Colonic mucosa (tissue), 4 donors: Measurements from ENCODE around the gene ZBP1. TPM values are rescaled to one million over a fixed set of nuclear protein-coding genes. Genes with fewer than 3 reads are reported as not detected.

Experiments
- DNase-seq: peaks from one replicate; pipeline ENCODE4 v3.0.0-alpha.2; 2020
- H3K27ac ChIP-seq: fragments of 200-600 bp; one replicate; pipeline ENCODE4 v1.8.0; 2021
- H3K27me3 ChIP-seq: fragments of 200-600 bp; one replicate; pipeline ENCODE4 v1.8.0; 2021
- H3K36me3 ChIP-seq: fragments of 200-600 bp; one replicate; pipeline ENCODE4 v1.8.0; 2021
- H3K4me1 ChIP-seq: fragments of 200-600 bp; one replicate; pipeline ENCODE4 v1.8.0; 2021; ENCODE audit warnings: mild to moderate bottlenecking
- H3K4me3 ChIP-seq: fragments of 200-600 bp; one replicate; pipeline ENCODE4 v1.8.0; 2021
- H3K9ac ChIP-seq, 2 donors: one replicate each; pipeline ENCODE4 v1.7.0; 2013; ENCODE audit warnings: control low read depth in 2 of 2, low read depth in 2 of 2, low read length in 2 of 2
- H3K9me3 ChIP-seq: fragments of 200-600 bp; one replicate; pipeline ENCODE4 v1.8.0; 2021
- intact Hi-C: fragments of 100-400 bp; cut with DNase I; formaldehyde crosslinking; loops from one replicate; pipeline ENCODE4 v1.14.1; 2022
- total RNA-seq, 2 donors: library from RNA; stranded (reverse); fragmentation: NEBNext Ultra II Directional in 1 of 2; extraction: Animal tissue kit (Norgen Biotek cat#: 25700) in 1 of 2; gene quantifications; one replicate each; pipeline ENCODE4 v1.2.1, GENCODE V29; 2021
- TF ChIP-seq, protein P1 (sequence below): fragments of 200-600 bp; IDR thresholded peaks from one replicate; pipeline ENCODE4 v1.8.0; 2022; ENCODE audit warnings: antibody characterized with exemption, mild to moderate bottlenecking
- donor health status: healthy.
- donor health status: DM: no; HTN: no; CAD: no.
- donor health status: DM: no; HTN: no; CAD: no.

The ZBP1 gene
- total RNA-seq, 2 donors from 2014 or later, result 2.7 to 3.4 TPM

DNA sequence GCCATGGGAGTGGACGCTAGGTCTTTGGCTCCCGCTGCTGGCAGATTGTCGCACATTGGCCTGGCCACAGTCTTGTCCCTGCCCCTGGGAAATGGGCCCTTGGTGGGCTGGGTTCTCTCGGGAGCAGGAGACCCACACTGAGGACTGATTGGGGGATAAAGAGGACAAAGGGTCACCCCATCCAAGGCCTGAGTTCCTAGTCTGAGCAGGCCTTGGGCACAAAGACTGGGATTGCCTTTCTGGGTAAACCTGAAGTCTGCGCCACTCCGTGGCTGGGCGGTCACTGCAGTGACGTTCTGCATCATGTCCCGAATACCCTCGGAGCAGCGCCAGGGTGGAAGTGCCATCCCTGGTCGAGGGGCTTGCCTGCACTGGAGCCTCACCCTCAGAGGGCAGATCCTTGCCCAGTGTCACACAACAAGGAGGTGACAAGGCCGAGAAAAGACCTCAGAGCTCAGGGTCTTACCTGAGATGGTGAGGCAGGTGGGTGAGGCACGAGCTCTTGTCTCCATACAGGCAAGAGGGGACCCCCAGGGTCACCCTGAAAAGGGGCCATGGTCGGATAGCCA, 36.1 kb upstream of the ZBP1 start:
- Histone ChIP-seq H3K4me3 (no peak overlapping the region), H3K9me3 (no peaks in the 10 kb centered on the region), H3K4me1 (no peaks in the 10 kb centered on the region), H3K9ac (no peak overlapping the region), H3K27ac (no peak overlapping the region), H3K36me3 (no peaks in the 10 kb centered on the region), H3K27me3 (no peaks in the 10 kb centered on the region)
- intact Hi-C loops, result loop anchor here (5.0 kb wide), 1 partner anchor 521 kb away; no protein-coding TSS in a partner anchor
- TF ChIP-seq, protein P1, sequence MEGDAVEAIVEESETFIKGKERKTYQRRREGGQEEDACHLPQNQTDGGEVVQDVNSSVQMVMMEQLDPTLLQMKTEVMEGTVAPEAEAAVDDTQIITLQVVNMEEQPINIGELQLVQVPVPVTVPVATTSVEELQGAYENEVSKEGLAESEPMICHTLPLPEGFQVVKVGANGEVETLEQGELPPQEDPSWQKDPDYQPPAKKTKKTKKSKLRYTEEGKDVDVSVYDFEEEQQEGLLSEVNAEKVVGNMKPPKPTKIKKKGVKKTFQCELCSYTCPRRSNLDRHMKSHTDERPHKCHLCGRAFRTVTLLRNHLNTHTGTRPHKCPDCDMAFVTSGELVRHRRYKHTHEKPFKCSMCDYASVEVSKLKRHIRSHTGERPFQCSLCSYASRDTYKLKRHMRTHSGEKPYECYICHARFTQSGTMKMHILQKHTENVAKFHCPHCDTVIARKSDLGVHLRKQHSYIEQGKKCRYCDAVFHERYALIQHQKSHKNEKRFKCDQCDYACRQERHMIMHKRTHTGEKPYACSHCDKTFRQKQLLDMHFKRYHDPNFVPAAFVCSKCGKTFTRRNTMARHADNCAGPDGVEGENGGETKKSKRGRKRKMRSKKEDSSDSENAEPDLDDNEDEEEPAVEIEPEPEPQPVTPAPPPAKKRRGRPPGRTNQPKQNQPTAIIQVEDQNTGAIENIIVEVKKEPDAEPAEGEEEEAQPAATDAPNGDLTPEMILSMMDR, result no peak
- DNase-seq, result peak; percentile 15

DNA sequence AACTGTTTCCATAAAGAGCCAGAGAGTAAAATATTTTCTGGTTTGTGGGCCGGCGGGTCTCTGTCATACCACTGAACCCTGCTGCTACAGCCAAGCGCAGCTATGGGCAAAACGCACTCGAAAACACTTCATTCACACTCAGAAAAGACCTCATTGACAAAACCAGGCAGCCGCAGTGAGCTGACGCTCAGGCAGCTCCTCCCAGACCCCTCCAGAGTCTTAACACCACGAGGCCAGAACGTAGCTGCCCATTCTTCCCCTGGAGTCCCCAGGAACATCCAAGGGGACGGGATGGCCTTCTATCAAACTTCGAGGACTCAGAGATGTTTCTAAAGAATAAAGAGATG, 35.6 kb upstream of the ZBP1 start:
- no peak for DNase-seq
- intact Hi-C loops, result loop anchor here (2.0 to 5.0 kb wide), 2 partner anchors 433 to 522 kb away; no protein-coding TSS in a partner anchor
- no peaks in the 10 kb centered on the region for H3K4me1 ChIP-seq
- H3K36me3 ChIP-seq, result no peaks in the 10 kb centered on the region
- H3K9me3 ChIP-seq, result no peaks in the 10 kb centered on the region
- H3K27ac ChIP-seq, result no peak overlapping the region
- no peak overlapping the region for H3K4me3 ChIP-seq
- H3K9ac ChIP-seq, result no peak overlapping the region
- TF ChIP-seq, protein P1, result no peak
- H3K27me3 ChIP-seq, result no peaks in the 10 kb centered on the region

DNA sequence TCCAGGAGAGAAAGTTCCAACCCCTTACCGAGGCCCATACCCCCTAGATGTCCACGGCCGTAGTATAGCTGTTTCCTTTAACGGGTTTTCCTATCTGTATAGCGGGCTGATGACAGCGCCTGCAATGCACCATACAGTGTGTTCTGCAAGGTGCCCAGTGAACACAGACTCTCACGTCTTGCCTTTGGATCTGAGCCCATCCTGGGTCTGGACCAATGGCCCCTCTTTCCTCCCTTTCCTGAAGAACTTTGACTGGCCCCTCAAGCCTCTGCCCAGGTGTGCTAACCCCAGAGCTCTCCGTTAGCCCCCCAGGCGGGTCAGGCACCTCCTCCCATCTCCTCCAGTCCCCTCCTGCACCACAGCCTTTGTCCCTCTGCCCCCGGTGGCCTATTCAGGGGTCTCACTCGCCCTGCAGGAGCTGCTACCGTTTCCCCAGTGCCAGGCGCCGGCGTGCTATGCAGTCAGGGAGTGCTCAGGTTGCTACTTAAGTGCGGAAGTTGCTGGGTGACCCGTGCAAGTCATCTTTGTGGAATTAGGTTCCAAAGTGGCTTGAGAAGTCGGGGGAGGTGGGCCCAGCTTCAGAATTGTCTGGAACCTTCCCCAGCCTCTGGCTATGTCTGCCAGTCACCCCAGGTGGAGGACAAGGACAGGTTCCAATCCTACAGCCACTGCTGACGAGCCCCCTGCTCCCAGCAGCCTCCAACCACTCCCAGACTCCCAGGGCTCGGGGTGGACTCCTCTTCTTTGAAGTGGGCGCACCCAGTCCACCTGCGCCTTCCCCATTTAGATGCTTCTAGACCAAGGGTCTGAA, 35.0 kb upstream of the ZBP1 start:
- DNase-seq, result peak; percentile 16
- no peak overlapping the region for H3K27ac ChIP-seq
- TF ChIP-seq, protein P1, result no peak
- no peak overlapping the region for H3K4me3 ChIP-seq
- no peaks in the 10 kb centered on the region for H3K9me3 ChIP-seq
- intact Hi-C loops, result loop anchor here (2.0 to 5.0 kb wide), 2 partner anchors 434 to 522 kb away; no protein-coding TSS in a partner anchor
- H3K27me3 ChIP-seq, result no peaks in the 10 kb centered on the region
- peak overlapping the region in 1 of 2 donors; percentile 1 for H3K9ac ChIP-seq
- H3K4me1 ChIP-seq, result no peaks in the 10 kb centered on the region
- H3K36me3 ChIP-seq, result no peaks in the 10 kb centered on the region

DNA sequence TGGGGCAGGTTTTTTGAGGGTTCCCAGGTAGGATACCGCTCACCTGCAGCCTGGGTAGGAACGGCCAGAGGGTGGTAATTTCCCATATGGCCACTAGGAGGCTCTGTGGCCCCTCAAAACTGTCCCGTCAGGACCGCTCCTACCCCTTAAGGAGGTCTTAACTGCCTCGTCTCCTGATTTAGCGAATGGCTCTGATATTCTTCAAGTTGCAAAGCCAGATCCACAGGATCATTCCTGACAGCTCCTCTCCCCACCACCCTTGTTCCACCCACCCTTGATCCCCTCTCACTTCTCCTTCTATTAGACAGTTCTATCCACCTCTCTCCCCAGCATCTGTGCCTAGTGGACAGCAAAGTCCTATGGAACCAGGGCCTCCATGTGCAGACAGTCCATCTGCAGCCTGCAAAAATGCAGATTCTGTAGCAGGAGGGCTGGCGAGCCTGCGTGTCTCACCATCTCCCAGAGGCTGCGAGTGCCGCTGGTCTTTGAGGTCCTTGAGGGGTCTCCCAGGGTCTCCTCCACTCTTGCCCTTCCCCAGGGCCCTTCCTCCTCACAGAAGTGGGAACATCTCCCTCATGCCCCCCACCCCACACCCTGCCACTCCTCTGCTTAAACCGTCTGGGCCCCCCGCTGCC, 34.3 kb upstream of the ZBP1 start:
- H3K4me1 ChIP-seq, result no peaks in the 10 kb centered on the region
- H3K27ac ChIP-seq, result no peak overlapping the region
- TF ChIP-seq, protein P1, result peak; percentile 89
- H3K4me3 ChIP-seq, result no peak overlapping the region
- no peaks in the 10 kb centered on the region for H3K36me3 ChIP-seq
- H3K9me3 ChIP-seq, result no peaks in the 10 kb centered on the region
- peak; percentile 61 for DNase-seq
- H3K27me3 ChIP-seq, result no peaks in the 10 kb centered on the region
- intact Hi-C loops, result loop anchor here (2.0 kb wide), 1 partner anchor 434 kb away; no protein-coding TSS in a partner anchor
- no peak overlapping the region for H3K9ac ChIP-seq

DNA sequence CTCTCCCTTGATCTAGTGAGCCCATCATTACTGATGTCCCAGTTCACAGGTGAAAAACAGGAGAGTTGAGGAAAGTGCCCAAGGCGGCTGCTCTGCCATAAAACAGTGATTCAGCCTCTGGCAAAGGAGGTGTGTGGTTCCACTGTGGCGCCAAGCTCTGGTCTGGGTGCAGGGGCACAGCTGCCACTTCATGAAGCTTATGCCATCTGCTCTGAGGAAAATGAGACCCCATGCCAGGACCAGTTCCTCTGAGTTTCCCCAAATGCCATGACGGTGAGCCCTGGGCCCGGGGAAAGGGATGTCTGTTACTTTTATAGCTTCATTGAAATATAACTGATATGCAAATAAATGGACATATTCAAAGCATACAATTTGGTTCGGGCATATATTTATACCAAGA, 33.7 kb upstream of the ZBP1 start:
- no peaks in the 10 kb centered on the region for H3K36me3 ChIP-seq
- no peak overlapping the region for H3K4me3 ChIP-seq
- TF ChIP-seq, protein P1, result no peak
- no peak overlapping the region for H3K9ac ChIP-seq
- H3K4me1 ChIP-seq, result no peaks in the 10 kb centered on the region
- intact Hi-C loops, result loop anchor here (2.0 kb wide), 1 partner anchor 435 kb away; no protein-coding TSS in a partner anchor
- DNase-seq, result peak; percentile 16
- H3K27ac ChIP-seq, result no peak overlapping the region
- H3K9me3 ChIP-seq, result no peaks in the 10 kb centered on the region
- no peaks in the 10 kb centered on the region for H3K27me3 ChIP-seq
